Measurements from ENCODE around the gene ZNF311. TPM values are rescaled to one million over a fixed set of nuclear protein-coding genes. Genes with fewer than 3 reads are reported as not detected.

Gene ZNF311
- total and polyA plus RNA-seq, 2 of the 13 experiments (the other 11 are each of a cell fraction or from before 2014, with no cell fraction given): not detected

- peak; percentile 46; the same call in 1 of the 2 replicates for TF ChIP-seq ZNF646 (CRISPR knock-in tag; IDR thresholded peaks at IDR 0.05)
- TF ChIP-seq ZNF597 (CRISPR knock-in tag; IDR thresholded peaks at IDR 0.05): 0 out of 2 replicates have a peak, but pooled peaks have one; percentile 27
- TF ChIP-seq ZNF672 (CRISPR knock-in tag; IDR thresholded peaks at IDR 0.05): no peak
- TF ChIP-seq TEF (CRISPR knock-in tag; IDR thresholded peaks at IDR 0.05): no peak
- peak; percentile 63 for TF ChIP-seq KAT8 (CRISPR knock-in tag; IDR thresholded peaks at IDR 0.05)
- no peak for TF ChIP-seq MTF2 (CRISPR knock-in tag; IDR thresholded peaks at IDR 0.05; ENCODE audit: borderline replicate concordance)
- no peak for TF ChIP-seq MTERF4 (CRISPR knock-in tag; IDR thresholded peaks at IDR 0.05)
- no peak for TF ChIP-seq SOX6 (IDR thresholded peaks at IDR 0.05)
- TF ChIP-seq SOX6 (CRISPR knock-in tag; IDR thresholded peaks at IDR 0.05): peak; percentile 39; the same call in 1 of the 2 replicates
- no peak for TF ChIP-seq RFXAP (CRISPR knock-in tag; IDR thresholded peaks at IDR 0.05; ENCODE audit: borderline replicate concordance)
- TF ChIP-seq ZFP91 (CRISPR knock-in tag; IDR thresholded peaks at IDR 0.05; ENCODE audit: borderline replicate concordance): peak; percentile 85; the same call in 1 of the 2 replicates
- no peak for TF ChIP-seq ZBTB21 (CRISPR knock-in tag; IDR thresholded peaks at IDR 0.05)
- 0 out of 2 replicates have a peak, but pooled peaks have one; percentile 17 for TF ChIP-seq KDM6A (CRISPR knock-in tag; IDR thresholded peaks at IDR 0.05; ENCODE audit: low read depth)
- peak; percentile 53; the same call in 1 of the 2 replicates for TF ChIP-seq YEATS4 (CRISPR knock-in tag; IDR thresholded peaks at IDR 0.05; ENCODE audit: borderline replicate concordance)
- TF ChIP-seq RCOR2 (CRISPR knock-in tag; IDR thresholded peaks at IDR 0.05): no peak
- TF ChIP-seq ZNF24 (IDR thresholded peaks at IDR 0.05): no peak
Observed at GRCh38 chr6:29016559-29017427, 11.7 kb upstream of the ZNF311 start (continued).
